Measurements from ENCODE around the gene UGT2B7.

- TF ChIP-seq CTCF (IDR thresholded peaks at IDR 0.05) (no peak), POLR2A (IDR thresholded peaks at IDR 0.05) (no peak)
Measured at GRCh38 chr4:69093681-69094080, 2.6 kb upstream of the UGT2B7 start.
